ENCODE measurements around the gene VSIG10. TPM values are rescaled to one million over a fixed set of nuclear protein-coding genes. Genes with fewer than 3 reads are reported as not detected.

The VSIG10 gene
- total and polyA plus RNA-seq, 2 of the 13 experiments (the other 11 are each of a cell fraction or from before 2014, with no cell fraction given) = 25.6 to 42.5 TPM

- TF ChIP-seq TARDBP (CRISPR knock-in tag; IDR thresholded peaks at IDR 0.05) = 0 out of 2 replicates have a peak, but pooled peaks have one; percentile 31
- TF ChIP-seq FLYWCH1 (CRISPR knock-in tag; IDR thresholded peaks at IDR 0.05) = no peak
- TF ChIP-seq JUN (CRISPR knock-in tag; IDR thresholded peaks at IDR 0.05) = peak; percentile 66; the same call in 1 of the 2 replicates
- no peak for TF ChIP-seq MTA1 (CRISPR knock-in tag; IDR thresholded peaks at IDR 0.05; ENCODE audit: borderline replicate concordance)
- TF ChIP-seq ZNF44 (CRISPR knock-in tag; IDR thresholded peaks at IDR 0.05) = no peak
- TF ChIP-seq RFX1 (IDR thresholded peaks at IDR 0.05) = no peak
- TF ChIP-seq HOMEZ (CRISPR knock-in tag; IDR thresholded peaks at IDR 0.05; ENCODE audit: low read depth) = peak; percentile 54; the same call in 1 of the 2 replicates
- peak; percentile 92 for TF ChIP-seq RXRB (CRISPR knock-in tag; IDR thresholded peaks at IDR 0.05; ENCODE audit: borderline replicate concordance)
- TF ChIP-seq ZBTB37 (CRISPR knock-in tag; IDR thresholded peaks at IDR 0.05) = no peak
- TF ChIP-seq HMG20A (CRISPR knock-in tag; IDR thresholded peaks at IDR 0.05; ENCODE audit: borderline replicate concordance) = peak; percentile 29; the same call in 1 of the 2 replicates
- TF ChIP-seq THRA (CRISPR knock-in tag; IDR thresholded peaks at IDR 0.05; ENCODE audit: borderline replicate concordance) = peak; percentile 80; the same call in 1 of the 2 replicates
- TF ChIP-seq SMARCC2 (IDR thresholded peaks at IDR 0.05) = no peak
- peak; percentile 61; the same call in 1 of the 2 replicates for TF ChIP-seq REPIN1 (CRISPR knock-in tag; IDR thresholded peaks at IDR 0.05; ENCODE audit: borderline replicate concordance, low read depth)
- peak; percentile 28; the same call in 1 of the 2 replicates for TF ChIP-seq ISL2 (CRISPR knock-in tag; IDR thresholded peaks at IDR 0.05)
- 0 out of 2 replicates have a peak, but pooled peaks have one; percentile 45 for TF ChIP-seq SMAD3 (CRISPR knock-in tag; IDR thresholded peaks at IDR 0.05)
- TF ChIP-seq ZNF12 (CRISPR knock-in tag; IDR thresholded peaks at IDR 0.05) = 0 out of 2 replicates have a peak, but pooled peaks have one; percentile 25
- no peak for TF ChIP-seq ZNF30 (CRISPR knock-in tag; IDR thresholded peaks at IDR 0.05)
- 0 out of 2 replicates have a peak, but pooled peaks have one; percentile 42 for TF ChIP-seq MEIS1 (CRISPR knock-in tag; IDR thresholded peaks at IDR 0.05; ENCODE audit: borderline replicate concordance)
- peak; percentile 47; the same call in 1 of the 2 replicates for TF ChIP-seq FOXP4 (CRISPR knock-in tag; IDR thresholded peaks at IDR 0.05)
- peak; percentile 61 for TF ChIP-seq NR2F2 (IDR thresholded peaks at IDR 0.05; ENCODE audit: borderline replicate concordance, low read depth)
- TF ChIP-seq HNF1B (CRISPR knock-in tag; IDR thresholded peaks at IDR 0.05) = peak; percentile 72; the same call in 1 of the 2 replicates
- 0 out of 2 replicates have a peak, but pooled peaks have one; percentile 22 for TF ChIP-seq ZMYM2 (CRISPR knock-in tag; IDR thresholded peaks at IDR 0.05)
These were observed 17.0 kb upstream of the VSIG10 start (continued) for GRCh38 chr12:118120579-118121363.
